Fibroblast of lung (primary cell): ENCODE measurements around the gene HTT-AS.

ENCODE experiments used
- CTCF ChIP-seq, 2 donors: IDR thresholded peaks in 1 of 2; conservative IDR thresholded peaks in 1 of 2; 1 replicate in 1 of 2; 2 replicates in 1 of 2; pipeline ENCODE4 v1.5.1; 2011 to 2012; ENCODE audit warnings: low read length in 2 of 2, control low read depth in 1 of 2, inconsistent platforms in 1 of 2, low read depth in 1 of 2, mild to moderate bottlenecking in 1 of 2
- EZH2 ChIP-seq: IDR thresholded peaks from 2 replicates; pipeline ENCODE4 v1.5.1; 2012; ENCODE audit warnings: low read length, control low read depth, mild to moderate bottlenecking; ENCODE audit errors: missing control alignments

- TF ChIP-seq CTCF (conservative IDR thresholded peaks at IDR 0.05 in 1 of 2, IDR thresholded peaks at IDR 0.05 in 1 of 2; ENCODE audit: low read depth in 1 of 2, low read length in 2 of 2) (no peak), EZH2 (no peak)
These were observed at the start of gene HTT-AS, which contains the start of gene HTT for GRCh38 chr4:3074078-3074845.
